DOHH2 (cell line): ENCODE data around the gene INSM1.

Source experiments
- CTCF ChIP-seq: fragments of 200-600 bp; sonication (generic); IDR thresholded peaks from one replicate; pipeline ENCODE4 v1.5.1; 2014; ENCODE audit warnings: antibody characterized with exemption, mild to moderate bottlenecking, low read depth, low read length; ENCODE audit not compliant: poor library complexity, severe bottlenecking
- EZH2phosphoT487 ChIP-seq: fragments of 200-600 bp; sonication (generic); IDR thresholded peaks from 2 replicates; pipeline ENCODE4 v1.6.1; 2017; ENCODE audit warnings: borderline replicate concordance, mild to moderate bottlenecking, antibody characterized with exemption, low read length, moderate library complexity, mixed read lengths

GRCh38 chr20:20365480-20366161 lies 2.3 kb upstream of the INSM1 start:
- TF ChIP-seq CTCF (no peak), EZH2phosphoT487 (no peak)
